NCI-H82 treated with DMSO at 0.1 percent for 48 hours (cell line): ENCODE data around the gene SLAMF1.
A peak's percentile ranks its signal among the peaks of the same experiment; 100 is the strongest.

ENCODE experiments used
- DNase-seq: peaks from one replicate; lab custom pipeline; 2025; ENCODE audit not compliant: unreplicated experiment; lab: John Stamatoyannopoulos, UW

Gene SLAMF1

GRCh38 chr1:160625725-160626498 lies 20.9 kb downstream of the SLAMF1 start:
- DNase-seq = no peak

- no peak for DNase-seq
These were observed 21.5 kb downstream of the SLAMF1 start for GRCh38 chr1:160625321-160625720.

DNA sequence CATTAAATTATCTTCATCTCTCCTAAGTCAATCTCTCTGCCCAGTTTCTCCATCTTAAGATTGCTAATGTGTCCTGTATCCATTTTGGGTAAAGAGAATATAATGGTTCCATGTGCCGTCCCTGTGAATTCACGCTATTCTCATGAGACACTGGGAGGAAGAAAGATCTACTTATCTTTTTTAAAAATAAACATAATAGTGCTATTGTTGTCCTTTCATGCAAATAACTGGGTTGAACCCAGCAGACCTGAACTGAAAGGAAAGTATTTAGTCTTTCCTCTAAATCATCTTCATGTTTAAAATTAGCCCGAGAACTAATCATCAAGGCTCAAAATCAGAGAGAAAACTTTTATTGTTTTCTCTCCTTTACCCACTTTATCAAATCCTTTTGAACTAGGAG lies 22.4 kb downstream of the SLAMF1 start:
- no peak for DNase-seq

- no peak for DNase-seq
These were observed 23.0 kb downstream of the SLAMF1 start for GRCh38 chr1:160623862-160624261.

- DNase-seq = no peak
These were observed 23.6 kb downstream of the SLAMF1 start for GRCh38 chr1:160623227-160623633.

DNA sequence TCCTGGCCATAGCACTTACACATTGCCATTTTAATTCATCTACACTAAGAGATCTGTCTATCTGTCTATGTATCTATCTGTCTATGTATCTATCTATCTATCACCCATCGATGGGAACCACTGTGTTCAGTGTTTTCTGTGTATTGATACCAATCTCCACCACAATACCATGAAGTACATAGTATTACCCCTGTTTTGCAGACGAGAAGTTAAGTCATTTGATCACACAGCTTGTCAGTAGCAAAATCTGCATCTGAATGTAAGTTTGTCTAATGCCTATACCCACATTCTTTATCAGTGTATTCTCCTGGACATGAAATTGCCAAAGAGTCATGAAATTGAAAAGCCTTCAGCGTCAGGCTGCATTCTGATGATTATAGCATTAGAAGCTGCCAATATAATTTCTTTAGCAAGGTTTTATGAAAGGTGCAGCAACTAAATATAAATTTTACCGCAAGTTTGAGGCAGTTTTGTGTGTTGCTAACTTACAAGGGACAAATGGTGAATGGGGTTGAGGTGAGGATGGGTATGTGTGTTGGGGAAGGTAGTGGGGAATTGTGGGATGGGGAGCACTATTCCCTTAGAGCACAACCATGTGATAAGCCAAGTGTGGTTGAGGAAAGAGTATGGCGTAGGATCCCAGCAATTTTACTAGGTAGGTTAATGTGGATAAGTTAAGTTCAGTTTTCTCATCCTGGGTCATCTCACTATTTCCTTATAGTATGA lies 24.2 kb downstream of the SLAMF1 start:
- DNase-seq = no peak

DNA sequence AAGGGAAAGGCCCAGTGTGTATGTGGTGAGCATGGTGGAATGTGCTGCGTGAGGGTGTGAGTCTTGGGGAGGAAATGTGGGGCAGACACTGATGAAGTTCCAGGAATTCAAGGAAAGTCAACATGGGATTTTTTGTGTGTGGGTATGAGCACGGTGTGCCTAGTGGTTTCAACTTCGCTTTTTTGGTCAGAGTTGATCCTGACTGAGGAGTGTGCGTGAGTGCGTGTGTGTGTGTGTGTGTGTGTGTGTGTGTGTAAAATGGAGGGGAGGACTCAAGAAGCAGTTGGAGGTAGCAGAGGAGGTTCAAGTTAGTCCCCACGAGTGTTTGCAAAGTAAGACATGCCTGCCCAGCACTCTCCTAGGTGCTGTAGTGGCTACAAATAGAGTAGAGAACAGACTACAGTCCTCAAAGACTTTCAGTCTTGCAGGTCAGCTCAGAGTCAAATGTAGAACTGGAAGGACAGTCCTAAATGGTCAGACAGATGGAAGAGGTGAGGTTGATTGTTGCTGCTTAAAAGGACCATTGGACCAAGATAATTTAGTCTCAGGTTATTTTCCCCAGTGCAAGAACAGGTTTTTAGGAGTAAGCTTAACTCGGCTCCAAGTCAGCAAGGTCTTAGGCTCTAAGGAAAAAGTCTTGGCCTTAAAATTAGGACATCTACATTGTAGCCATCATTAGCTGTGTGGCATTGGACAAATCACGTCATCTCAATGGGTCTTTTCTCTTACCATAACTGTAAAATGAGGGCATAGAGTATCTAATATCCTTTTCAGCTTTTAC lies 25.0 kb downstream of the SLAMF1 start:
- no peak for DNase-seq

DNA sequence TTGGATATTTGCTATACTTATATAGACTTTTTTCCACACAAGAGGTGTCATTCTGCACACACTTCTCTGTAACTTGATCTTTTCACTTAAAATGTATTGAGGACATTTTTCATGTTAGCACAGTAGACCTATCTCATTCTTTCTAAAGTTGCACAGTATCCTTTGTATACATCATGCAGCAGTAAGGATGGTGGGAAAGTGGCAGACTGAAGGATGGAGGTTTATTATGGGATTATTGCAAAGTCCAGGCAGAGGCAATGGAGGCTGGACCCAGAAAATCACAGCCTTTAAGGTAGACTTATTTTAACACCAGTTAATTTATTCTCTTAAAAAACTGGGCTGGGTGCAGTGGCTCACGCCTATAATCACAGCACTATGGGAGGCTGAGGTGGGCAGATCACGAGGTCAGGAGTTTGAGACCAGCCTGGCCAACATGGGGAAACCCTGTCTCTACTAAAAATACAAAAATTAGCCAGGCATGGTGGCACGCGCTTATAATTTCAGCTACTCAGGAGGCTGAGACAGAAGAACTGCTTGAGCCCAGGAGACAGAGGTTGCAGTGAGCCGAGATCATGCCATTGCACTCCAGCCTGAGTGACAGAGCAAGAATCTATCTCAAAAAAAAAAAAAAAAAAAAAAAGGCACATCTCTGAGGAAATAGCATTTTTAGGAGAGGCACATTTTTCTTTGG lies 25.8 kb downstream of the SLAMF1 start:
- DNase-seq = no peak

DNA sequence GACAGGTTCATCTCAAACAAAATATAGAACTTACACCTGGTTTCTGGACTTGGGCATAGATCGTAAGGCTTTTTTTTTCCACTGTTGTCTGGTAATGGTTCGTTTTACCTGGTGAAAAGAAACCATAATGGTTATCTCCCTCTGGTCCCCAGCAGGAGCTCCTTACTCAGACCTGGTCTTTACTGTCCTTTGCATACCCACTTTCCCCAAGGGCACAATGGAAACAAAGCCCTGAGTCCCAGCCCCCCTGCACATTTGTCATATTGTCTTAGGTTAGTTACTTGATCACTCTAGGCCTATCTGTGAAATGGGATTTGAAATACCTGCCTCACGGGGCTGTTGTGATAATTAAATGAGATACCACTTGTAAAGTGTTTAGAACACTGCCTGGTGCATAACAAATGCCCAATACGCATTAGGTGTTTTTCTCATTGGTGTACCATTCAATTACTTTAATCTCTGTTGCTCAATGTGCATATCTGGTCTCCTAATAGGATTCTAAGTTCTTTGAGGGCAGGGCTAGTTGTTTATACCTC lies 27.0 kb downstream of the SLAMF1 start:
- no peak for DNase-seq

GRCh38 chr1:160618763-160619274 lies 28.0 kb downstream of the SLAMF1 start:
- no peak for DNase-seq

GRCh38 chr1:160618327-160618726 lies 28.5 kb downstream of the SLAMF1 start:
- DNase-seq = no peak

DNA sequence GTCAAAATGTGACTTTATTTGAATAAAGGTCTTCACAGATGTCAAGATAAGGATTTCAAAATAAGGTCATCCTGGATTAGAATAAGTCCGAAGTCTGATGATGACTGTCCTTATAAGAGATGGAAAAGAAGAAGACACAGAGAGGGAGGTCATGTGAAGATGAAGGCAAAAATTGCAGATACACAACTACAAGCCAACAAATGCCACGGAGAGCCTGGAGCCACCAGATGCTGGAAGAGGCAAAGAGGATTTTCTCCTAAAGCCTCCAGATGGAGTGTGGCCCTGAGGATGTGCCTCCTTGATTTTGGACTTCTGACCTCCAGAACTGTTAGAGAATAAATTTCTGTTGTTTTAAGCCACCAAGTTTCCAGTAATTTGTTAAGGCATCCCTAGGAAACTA lies 31.2 kb downstream of the SLAMF1 start:
- DNase-seq = peak; percentile 85

DNA sequence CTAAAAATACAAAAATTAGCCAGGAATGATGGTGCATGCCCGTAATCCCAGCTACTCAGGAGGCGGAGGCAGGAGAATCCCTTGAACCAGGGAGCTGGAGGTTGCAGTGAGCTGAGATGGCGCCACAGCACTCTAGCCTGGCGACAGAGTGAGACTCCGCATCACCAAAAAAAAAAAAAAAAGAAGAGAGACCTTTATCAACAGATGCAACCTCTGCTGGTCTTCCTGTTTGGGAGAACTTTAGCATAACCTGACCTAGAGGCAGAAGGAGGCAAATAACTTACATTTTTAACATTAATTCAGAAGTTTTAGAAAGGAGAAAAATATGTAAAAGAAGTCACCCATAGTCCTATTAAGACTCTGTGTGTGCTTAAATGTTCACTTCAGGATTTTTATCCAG lies 32.4 kb downstream of the SLAMF1 start:
- no peak for DNase-seq

GRCh38 chr1:160612613-160613218 lies 34.1 kb downstream of the SLAMF1 start:
- DNase-seq = no peak

DNA sequence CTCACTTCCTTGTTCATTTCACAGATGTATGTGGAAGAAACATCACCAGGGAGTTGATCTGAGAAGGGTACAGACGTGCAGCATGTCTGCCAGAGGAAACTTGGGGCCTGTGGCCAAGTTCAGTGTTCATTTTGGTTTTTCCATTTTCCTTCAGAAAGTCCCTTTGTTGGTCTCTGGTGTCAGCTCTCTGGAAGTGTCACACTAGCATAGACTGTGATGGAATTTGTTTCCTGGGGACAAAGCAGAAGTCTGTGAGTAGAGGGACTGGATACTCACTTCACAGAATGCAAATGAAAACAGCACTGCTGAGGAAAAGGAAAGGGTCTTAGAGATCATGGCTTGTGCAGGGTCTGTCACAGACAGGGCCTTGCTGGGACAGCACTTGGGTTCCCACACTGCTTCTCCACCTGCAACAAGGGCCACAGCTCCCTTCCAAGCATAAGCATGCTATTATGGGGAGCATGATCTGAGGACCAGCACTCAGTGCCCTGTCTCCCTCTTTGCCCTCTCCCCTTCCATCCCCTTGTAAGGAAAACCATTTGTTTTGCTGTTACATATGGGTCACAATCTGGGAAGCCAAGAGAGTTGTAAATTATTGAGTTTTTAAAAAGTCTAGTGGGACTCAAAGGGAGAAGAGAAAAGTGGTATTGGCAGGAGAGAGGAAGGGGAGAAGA lies 36.1 kb downstream of the SLAMF1 start:
- no peak for DNase-seq

DNA sequence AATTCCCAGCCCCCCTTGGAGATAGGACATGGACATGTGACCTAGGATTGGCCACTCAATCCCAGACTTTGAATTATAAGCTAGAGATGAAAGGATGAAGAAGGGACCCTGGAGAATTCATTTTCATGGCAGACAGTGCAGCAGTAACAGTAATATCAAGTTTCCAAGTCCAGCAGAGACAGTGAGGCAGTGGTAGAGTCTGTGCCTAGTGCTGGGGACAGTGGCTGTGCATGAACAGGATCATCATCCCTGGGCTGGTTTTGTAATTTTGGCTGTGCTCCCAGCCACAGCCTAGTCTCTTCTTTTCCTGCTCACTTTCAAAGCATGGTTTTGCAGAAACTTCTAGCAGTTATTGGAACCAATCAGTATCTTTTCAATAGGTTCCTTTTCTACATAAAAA lies 37.9 kb downstream of the SLAMF1 start:
- DNase-seq = no peak

DNA sequence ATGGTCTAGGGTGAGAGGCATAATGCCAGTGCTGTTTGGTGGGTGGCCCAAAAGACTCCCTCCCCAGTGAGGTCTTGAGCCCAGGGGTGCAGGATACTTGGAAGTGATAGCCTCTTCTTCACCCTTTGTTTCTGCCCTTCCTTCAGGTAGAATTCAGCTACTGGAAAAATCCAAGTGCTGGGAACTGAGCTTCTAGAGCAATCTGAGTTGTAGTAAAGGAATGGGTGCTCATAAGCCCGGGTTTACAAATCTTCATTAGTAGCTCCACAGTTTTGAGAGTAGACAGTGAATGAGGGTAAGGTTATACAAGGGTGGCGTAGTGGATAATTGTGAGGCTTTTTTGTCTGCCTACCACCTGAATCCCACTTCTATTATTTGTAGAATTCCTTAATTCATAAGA lies 38.3 kb downstream of the SLAMF1 start:
- no peak for DNase-seq

DNA sequence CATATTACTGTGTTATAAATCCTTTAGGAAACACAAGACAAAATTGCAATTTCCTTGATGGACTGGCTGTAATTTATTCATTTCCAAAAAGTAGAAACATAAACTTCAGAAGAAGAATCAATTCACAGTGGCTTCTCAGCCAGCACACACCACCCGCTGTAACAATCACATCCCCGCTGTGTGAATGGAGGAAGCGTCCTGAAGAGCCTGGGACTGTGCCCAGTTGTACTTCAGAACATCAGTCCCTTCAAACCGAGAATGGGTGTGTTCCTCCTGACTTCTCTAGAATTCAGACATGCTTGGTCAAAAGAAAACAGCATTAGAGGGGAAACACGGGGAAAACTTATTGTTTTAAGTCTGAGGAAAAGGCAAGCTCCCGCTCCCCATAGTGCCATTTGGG lies 38.8 kb downstream of the SLAMF1 start:
- no peak for DNase-seq

GRCh38 chr1:160607672-160608032 lies 39.2 kb downstream of the SLAMF1 start:
- DNase-seq = no peak
